SU-DHL-6 (cell line): Measurements from ENCODE around the gene DOHH.

Experiments
- H2AFZ ChIP-seq: fragments of 200-600 bp; sonication (generic); 2 replicates; pipeline ENCODE4 v1.6.1; 2014; ENCODE audit warnings: low read depth, mild to moderate bottlenecking, moderate library complexity, mixed read lengths, antibody characterized with exemption, low read length; ENCODE audit not compliant: severe bottlenecking
- H3F3A ChIP-seq: fragments of 200-600 bp; shearing (Covaris generic); 2 replicates; pipeline ENCODE4 v1.6.0; 2016; ENCODE audit warnings: antibody characterized with exemption, mild to moderate bottlenecking; ENCODE audit not compliant: insufficient read depth
- H3K27ac ChIP-seq: fragments of 200-600 bp; sonication (generic); 2 replicates; pipeline ENCODE4 v1.5.1; 2016; ENCODE audit warnings: low read depth, mild to moderate bottlenecking, low read length, moderate library complexity, mixed read lengths
- H3K27me3 ChIP-seq: fragments of 200-600 bp; sonication (generic), shearing (Covaris generic); 2 replicates; pipeline ENCODE4 v1.6.0; 2014; ENCODE audit warnings: mild to moderate bottlenecking, low read length
- H3K36me3 ChIP-seq: fragments of 200-600 bp; sonication (generic); 2 replicates; pipeline ENCODE4 v1.6.1; 2014; ENCODE audit warnings: mild to moderate bottlenecking, low read length, mixed read lengths
- H3K4me2 ChIP-seq: fragments of 300-600, 200-600 bp; shearing (Covaris generic), sonication (generic); 2 replicates; pipeline ENCODE4 v1.6.0; 2014; ENCODE audit warnings: low read length, low read depth, mild to moderate bottlenecking; ENCODE audit not compliant: poor library complexity, severe bottlenecking
- H3K4me3 ChIP-seq: fragments of 200-600 bp; sonication (generic); 2 replicates; pipeline ENCODE4 v1.5.1; 2014; ENCODE audit warnings: antibody characterized with exemption, low read length, mild to moderate bottlenecking, mixed read lengths; ENCODE audit not compliant: insufficient read depth, poor library complexity, severe bottlenecking
- H3K79me2 ChIP-seq: fragments of 200-600 bp; sonication (generic); 2 replicates; pipeline ENCODE4 v1.6.1; 2014; ENCODE audit warnings: mild to moderate bottlenecking, low read length, moderate library complexity; ENCODE audit not compliant: insufficient read depth
- H3K9ac ChIP-seq: fragments of 200-600 bp; sonication (generic); 2 replicates; pipeline ENCODE4 v1.7.0; 2014; ENCODE audit warnings: mild to moderate bottlenecking, low read length
- H3K9me2 ChIP-seq: fragments of 200-600 bp; sonication (generic); replicated peaks from 2 replicates; pipeline ENCODE4 v1.6.1; 2014; ENCODE audit warnings: low read length; ENCODE audit not compliant: insufficient read depth
- H3K9me3 ChIP-seq: fragments of 200-600 bp; sonication (generic); 2 replicates; pipeline ENCODE4 v1.6.1; 2014; ENCODE audit warnings: low read length, mixed read lengths; ENCODE audit not compliant: insufficient read depth
- H4K20me1 ChIP-seq: fragments of 200-600 bp; sonication (generic); 2 replicates; pipeline ENCODE4 v1.6.1; 2014; ENCODE audit warnings: low read depth, mild to moderate bottlenecking, antibody characterized with exemption, low read length, moderate library complexity, mixed read lengths
- EZH2phosphoT487 ChIP-seq: fragments of 200-600 bp; sonication (generic), shearing (Covaris generic); conservative IDR thresholded peaks from 2 replicates; pipeline ENCODE4 v1.6.1; 2018; ENCODE audit warnings: mild to moderate bottlenecking, antibody characterized with exemption, low read length, moderate library complexity, mixed read lengths
- TF ChIP-seq, protein P1 (sequence below): fragments of 200-600 bp; sonication (generic); IDR thresholded peaks from one replicate; pipeline ENCODE4 v1.5.1; 2017; ENCODE audit warnings: antibody characterized with exemption, mild to moderate bottlenecking, low read length, moderate library complexity; ENCODE audit not compliant: insufficient read depth, poor library complexity, severe bottlenecking

Gene DOHH

GRCh38 chr19:3475449-3475848 is 25.0 kb downstream of the DOHH start:
- H3K27me3 ChIP-seq = no peaks in the 10 kb centered on the region
- 0 out of 2 replicates have a peak, but pooled peaks cover under 1% of the 10 kb centered on the region for H3F3A ChIP-seq
- no peak overlapping the region for H2AFZ ChIP-seq
- H3K9ac ChIP-seq = no peak overlapping the region
- no peak overlapping the region for H3K4me3 ChIP-seq
- no peak overlapping the region for H3K4me2 ChIP-seq
- H3K9me2 ChIP-seq = no peaks in the 10 kb centered on the region
- no peak overlapping the region for H3K27ac ChIP-seq
- TF ChIP-seq EZH2phosphoT487 = no peak
- TF ChIP-seq, protein P1, sequence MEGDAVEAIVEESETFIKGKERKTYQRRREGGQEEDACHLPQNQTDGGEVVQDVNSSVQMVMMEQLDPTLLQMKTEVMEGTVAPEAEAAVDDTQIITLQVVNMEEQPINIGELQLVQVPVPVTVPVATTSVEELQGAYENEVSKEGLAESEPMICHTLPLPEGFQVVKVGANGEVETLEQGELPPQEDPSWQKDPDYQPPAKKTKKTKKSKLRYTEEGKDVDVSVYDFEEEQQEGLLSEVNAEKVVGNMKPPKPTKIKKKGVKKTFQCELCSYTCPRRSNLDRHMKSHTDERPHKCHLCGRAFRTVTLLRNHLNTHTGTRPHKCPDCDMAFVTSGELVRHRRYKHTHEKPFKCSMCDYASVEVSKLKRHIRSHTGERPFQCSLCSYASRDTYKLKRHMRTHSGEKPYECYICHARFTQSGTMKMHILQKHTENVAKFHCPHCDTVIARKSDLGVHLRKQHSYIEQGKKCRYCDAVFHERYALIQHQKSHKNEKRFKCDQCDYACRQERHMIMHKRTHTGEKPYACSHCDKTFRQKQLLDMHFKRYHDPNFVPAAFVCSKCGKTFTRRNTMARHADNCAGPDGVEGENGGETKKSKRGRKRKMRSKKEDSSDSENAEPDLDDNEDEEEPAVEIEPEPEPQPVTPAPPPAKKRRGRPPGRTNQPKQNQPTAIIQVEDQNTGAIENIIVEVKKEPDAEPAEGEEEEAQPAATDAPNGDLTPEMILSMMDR = no peak
- H3K79me2 ChIP-seq = no peaks in the 10 kb centered on the region
- H3K9me3 ChIP-seq = no peaks in the 10 kb centered on the region
- no peaks in the 10 kb centered on the region for H4K20me1 ChIP-seq
- no peaks in the 10 kb centered on the region for H3K36me3 ChIP-seq

- no peaks in the 10 kb centered on the region for H4K20me1 ChIP-seq
- no peaks in the 10 kb centered on the region for H3K9me3 ChIP-seq
- no peaks in the 10 kb centered on the region for H3K79me2 ChIP-seq
- H3K36me3 ChIP-seq = no peaks in the 10 kb centered on the region
- no peak overlapping the region for H3K4me3 ChIP-seq
- H2AFZ ChIP-seq = no peak overlapping the region
- TF ChIP-seq, protein P1 = no peak
- no peaks in the 10 kb centered on the region for H3F3A ChIP-seq
- H3K9me2 ChIP-seq = no peaks in the 10 kb centered on the region
- no peak overlapping the region for H3K27ac ChIP-seq
- H3K4me2 ChIP-seq = no peak overlapping the region
- no peaks in the 10 kb centered on the region for H3K27me3 ChIP-seq
- H3K9ac ChIP-seq = no peak overlapping the region
Observed at GRCh38 chr19:3474614-3475013, 25.9 kb downstream of the DOHH start.

DNA sequence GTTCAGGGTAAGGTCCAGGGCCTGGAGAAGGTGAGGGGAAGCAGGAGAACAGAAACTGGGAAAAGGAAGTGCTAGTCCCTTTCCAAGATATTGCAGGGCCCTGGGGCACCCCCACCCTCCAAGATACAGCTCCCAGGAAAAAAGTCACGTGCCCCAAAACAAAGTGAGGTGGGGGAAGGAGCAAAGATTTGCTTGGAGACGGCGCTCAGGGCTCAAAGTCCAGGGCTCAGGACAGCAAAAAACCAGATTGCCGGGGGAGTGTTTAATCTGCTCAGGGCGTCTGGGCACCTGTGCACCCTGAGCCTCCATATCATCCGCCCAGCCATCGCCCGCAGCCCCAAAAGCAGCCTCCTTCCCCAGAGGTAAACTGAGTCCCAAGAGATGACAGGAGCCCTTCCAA is 26.5 kb downstream of the DOHH start:
- Histone ChIP-seq H3K9me3 (no peaks in the 10 kb centered on the region), H3K79me2 (no peaks in the 10 kb centered on the region), H3K36me3 (no peaks in the 10 kb centered on the region), H3K27me3 (no peaks in the 10 kb centered on the region), H3K4me3 (no peak overlapping the region), H3K9me2 (no peaks in the 10 kb centered on the region), H3K4me2 (no peak overlapping the region), H4K20me1 (no peaks in the 10 kb centered on the region), H2AFZ (no peak overlapping the region), H3F3A (no peaks in the 10 kb centered on the region), H3K27ac (no peak overlapping the region), H3K9ac (no peak overlapping the region)
- TF ChIP-seq, protein P1 = no peak
- TF ChIP-seq EZH2phosphoT487 = no peak
